Measurements from ENCODE around the gene KLK7.
A peak's percentile ranks its signal among the peaks of the same experiment; 100 is the strongest.

The KLK7 gene

GRCh38 chr19:50983625-50984292, at the start of gene KLK7:
KLK7 (minus strand) TSS chr19:50983917; CDS start chr19:50982399, 1,518 bp downstream.
- no peak for DNase-seq

GRCh38 chr19:51031880-51032225, 48.1 kb upstream of the KLK7 start:
- DNase-seq, result no peak

- no peak for DNase-seq
Observed at GRCh38 chr19:51031220-51031879, 47.6 kb upstream of the KLK7 start.

- DNase-seq, result no peak
Observed at GRCh38 chr19:51030631-51031030, 46.9 kb upstream of the KLK7 start.

- DNase-seq, result no peak
Observed at GRCh38 chr19:51029718-51030117, 46.0 kb upstream of the KLK7 start.

- DNase-seq, result no peak
Observed at GRCh38 chr19:51027873-51028272, 44.2 kb upstream of the KLK7 start.

- DNase-seq, result no peak
Observed at GRCh38 chr19:51027126-51027806, 43.5 kb upstream of the KLK7 start.

- no peak for DNase-seq
Observed at GRCh38 chr19:51026554-51026831, 42.8 kb upstream of the KLK7 start, which contains the start of gene KLK11. KLK11 (minus strand) TSS chr19:51026616; CDS start chr19:51025631, 985 bp downstream.

GRCh38 chr19:51025809-51026553, 42.3 kb upstream of the KLK7 start:
- DNase-seq, result no peak

- DNase-seq, result no peak
Observed at GRCh38 chr19:51025401-51025800, 41.7 kb upstream of the KLK7 start.

- DNase-seq, result no peak
Observed at GRCh38 chr19:51024924-51025323, 41.2 kb upstream of the KLK7 start.

GRCh38 chr19:51023946-51024345, 40.2 kb upstream of the KLK7 start:
- DNase-seq, result no peak

GRCh38 chr19:51022526-51022925, 38.8 kb upstream of the KLK7 start:
- DNase-seq, result no peak

GRCh38 chr19:51020988-51021651, 37.4 kb upstream of the KLK7 start:
- DNase-seq, result peak; percentile 41

- no peak for DNase-seq
Observed at GRCh38 chr19:51019544-51019925, 35.8 kb upstream of the KLK7 start, which contains the start of gene KLK10. KLK10 (minus strand) TSS chr19:51019709; CDS start chr19:51019130, 579 bp downstream.

- DNase-seq, result no peak
Observed at GRCh38 chr19:51018745-51019543, 35.2 kb upstream of the KLK7 start.

- DNase-seq, result peak; percentile 76
Observed at GRCh38 chr19:51016798-51017683, 33.3 kb upstream of the KLK7 start.

GRCh38 chr19:51015691-51016267, 32.1 kb upstream of the KLK7 start:
- DNase-seq, result no peak

GRCh38 chr19:51014242-51014641, 30.5 kb upstream of the KLK7 start:
- DNase-seq, result no peak

GRCh38 chr19:51012661-51013190, 29.0 kb upstream of the KLK7 start:
- DNase-seq, result no peak
